AG04449 (cell line): ENCODE measurements around the gene CELA3A.

Experiments
- CTCF ChIA-PET: fragments of 350-600 bp; formaldehyde crosslinking; extraction: SDS; loops from one replicate; lab custom pipeline; 2021; ENCODE audit warnings: antibody characterized with exemption; lab: Yijun Ruan, JAX
- POLR2A ChIA-PET: fragments of 400-600, 350-600 bp; formaldehyde crosslinking; extraction: SDS; loops from one replicate; lab custom pipeline; 2020; ENCODE audit warnings: antibody characterized with exemption, inconsistent platforms; lab: Yijun Ruan, JAX
- DNase-seq: peaks from one replicate; pipeline ENCODE4 v3.0.0-alpha.2; 2010; ENCODE audit warnings: low read depth, low spot score
- H3K4me3 ChIP-seq: 2 replicates; pipeline ENCODE4 v1.5.1; 2011; ENCODE audit warnings: low read depth, mild to moderate bottlenecking, control low read depth, low read length
- CTCF ChIP-seq: IDR thresholded peaks from one replicate; pipeline ENCODE4 v1.5.1; 2011; ENCODE audit warnings: mild to moderate bottlenecking, moderate library complexity, low read length, control low read depth, inconsistent platforms; ENCODE audit not compliant: insufficient read depth; ENCODE audit errors: missing control alignments

Gene CELA3A

DNA sequence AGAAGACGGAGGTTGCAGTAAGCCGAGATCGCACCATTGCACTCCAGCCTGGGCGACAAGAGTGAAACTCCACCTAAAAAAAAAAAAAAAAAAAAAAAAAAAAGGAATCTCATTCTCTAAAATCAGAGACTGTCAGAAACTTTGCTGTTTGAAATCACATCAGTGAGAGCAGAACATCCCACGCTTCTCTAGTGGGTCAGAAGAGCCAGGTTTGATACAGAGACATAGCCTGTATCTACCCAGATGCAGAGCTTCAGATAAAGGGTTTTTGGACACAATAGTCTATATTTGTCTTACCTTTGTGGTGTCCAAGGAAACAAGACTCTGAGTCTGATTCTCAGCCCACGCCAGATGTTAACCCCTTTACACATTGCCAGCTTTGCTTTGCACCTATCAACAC is 19.6 kb downstream of the CELA3A start:
- no peak for TF ChIP-seq CTCF
- ChIA-PET CTCF (interaction anchor here (0.7 to 1.3 kb wide), 4 partner anchors 15 to 395 kb away, joined by 3 to 4 read pairs (median 4); no protein-coding TSS in a partner anchor), POLR2A (no interaction called here)
- H3K4me3 ChIP-seq: no peak overlapping the region
- no peak for DNase-seq

DNA sequence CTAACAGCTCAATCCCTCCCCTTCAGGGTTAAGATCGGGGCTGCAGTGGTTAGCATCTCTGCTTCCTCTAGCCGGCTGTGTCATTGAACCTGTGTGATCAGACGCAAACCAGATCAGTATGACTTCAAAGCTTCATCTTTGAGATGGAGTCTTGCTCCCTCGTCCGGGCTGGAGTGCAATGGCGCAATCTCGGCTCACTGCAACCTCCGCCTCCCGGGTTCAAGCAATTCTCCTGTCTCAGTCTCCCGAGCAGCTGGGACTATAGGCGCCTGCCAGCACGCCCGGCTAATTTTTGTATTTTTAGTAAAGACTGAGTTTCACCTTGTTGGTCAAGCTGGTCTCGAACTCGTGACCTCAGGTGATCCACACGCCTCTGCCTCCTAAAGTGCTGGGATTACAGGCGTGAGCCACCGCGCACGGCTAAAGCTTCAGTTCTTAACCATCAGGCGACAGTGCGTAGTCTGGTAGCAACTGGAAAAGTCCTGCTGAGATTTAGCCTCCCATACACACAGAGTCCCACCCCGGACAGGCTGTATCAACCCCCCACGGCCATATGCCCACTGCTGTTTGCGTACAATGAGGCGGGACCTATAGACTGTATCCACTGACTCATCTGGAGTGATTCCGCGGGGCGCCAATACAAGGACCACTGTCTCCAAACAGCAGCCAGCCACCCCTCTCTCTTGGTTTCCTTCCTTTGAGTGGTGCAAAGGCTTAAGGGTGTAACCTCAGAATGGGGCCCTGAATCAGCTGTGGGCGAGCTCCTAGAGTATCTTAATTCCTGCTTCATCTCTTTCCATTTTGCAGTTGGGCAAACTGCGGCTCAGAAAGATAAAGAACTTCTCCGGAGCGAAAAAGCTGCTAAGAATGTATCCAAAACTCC is 23.3 kb downstream of the CELA3A start:
- POLR2A ChIA-PET: interaction anchor here (0.7 to 1.9 kb wide), 3 partner anchors 28 to 115 kb away, joined by 3 to 18 read pairs (median 3); partner anchors contain the start of gene CDC42
- CTCF ChIA-PET: interaction anchor here (0.6 to 2.4 kb wide), 16 partner anchors 9 to 392 kb away, joined by 3 to 9 read pairs (median 4); partner anchors contain the start of gene USP48
- peak; percentile 5 for TF ChIP-seq CTCF
- no peak for DNase-seq
- H3K4me3 ChIP-seq: peak overlapping the region; percentile 99

GRCh38 chr1:22025368-22026155 is 24.1 kb downstream of the CELA3A start:
- POLR2A ChIA-PET: interaction anchor here (0.7 to 1.9 kb wide), 2 partner anchors 27 to 114 kb away, joined by 3 to 18 read pairs; partner anchors contain the start of gene CDC42

GRCh38 chr1:22026924-22027289 is 25.4 kb downstream of the CELA3A start:
- CTCF ChIA-PET: no interaction called here
- POLR2A ChIA-PET: no interaction called here
- H3K4me3 ChIP-seq: no peak overlapping the region
- DNase-seq: no peak
- TF ChIP-seq CTCF: no peak

More at GRCh38 chr1:22025368-22026155, 24.1 kb downstream of the CELA3A start:
- CTCF ChIA-PET: interaction anchor here (0.6 to 2.4 kb wide), 6 partner anchors 9 to 391 kb away, joined by 3 to 9 read pairs (median 6); no protein-coding TSS in a partner anchor
- peak overlapping the region; percentile 99 for H3K4me3 ChIP-seq
- DNase-seq: no peak
- TF ChIP-seq CTCF: no peak

DNA sequence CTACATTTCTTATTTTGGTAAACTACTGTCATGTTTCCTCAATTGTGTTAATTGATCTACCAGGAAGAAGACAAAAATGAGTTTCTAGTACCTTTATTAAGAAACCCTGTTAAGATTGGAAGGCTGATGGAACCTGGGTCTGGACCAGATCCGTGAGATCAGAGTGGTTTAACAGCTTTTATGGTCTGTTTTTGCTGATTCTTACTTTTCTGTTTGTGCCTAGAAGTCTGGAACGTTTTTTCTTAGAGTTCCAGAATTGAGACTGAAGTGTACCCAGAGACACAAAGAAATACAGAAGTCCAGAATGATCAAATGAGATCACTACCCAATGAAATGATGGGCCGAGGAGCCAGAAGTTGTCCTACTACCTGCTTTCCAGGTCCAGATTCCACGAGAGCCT is 28.6 kb downstream of the CELA3A start:
- H3K4me3 ChIP-seq: no peak overlapping the region
- TF ChIP-seq CTCF: no peak
- ChIA-PET POLR2A (no interaction called here), CTCF (no interaction called here)
- no peak for DNase-seq

DNA sequence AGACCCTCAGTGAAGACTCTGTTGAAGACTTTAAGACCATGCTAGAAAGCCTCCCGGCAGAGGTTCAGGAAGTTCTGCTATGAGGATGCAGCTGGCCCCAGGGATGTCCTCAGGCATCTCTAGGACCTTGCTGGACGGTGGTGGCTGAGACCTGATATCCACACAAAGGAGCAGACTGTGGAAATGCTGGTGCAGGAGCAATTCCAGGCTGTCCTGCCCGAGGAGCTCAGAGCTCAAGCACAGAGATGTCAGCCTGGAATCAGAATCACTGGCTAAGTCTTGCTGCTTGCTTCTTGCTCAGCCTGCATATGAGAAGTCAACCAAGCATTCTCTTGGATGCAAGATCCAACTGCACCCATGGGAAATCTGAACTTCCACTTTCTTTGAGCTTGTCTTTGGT is 29.0 kb downstream of the CELA3A start:
- no peak for DNase-seq
- no peak overlapping the region for H3K4me3 ChIP-seq
- ChIA-PET CTCF (no interaction called here), POLR2A (no interaction called here)
- no peak for TF ChIP-seq CTCF
